ENCODE results near the gene TRAK1. TPM values are rescaled to one million over a fixed set of nuclear protein-coding genes. Genes with fewer than 3 reads are reported as not detected.

The TRAK1 gene
- total RNA-seq, 1 experiment from 2014 or later: 46.8 TPM

DNA sequence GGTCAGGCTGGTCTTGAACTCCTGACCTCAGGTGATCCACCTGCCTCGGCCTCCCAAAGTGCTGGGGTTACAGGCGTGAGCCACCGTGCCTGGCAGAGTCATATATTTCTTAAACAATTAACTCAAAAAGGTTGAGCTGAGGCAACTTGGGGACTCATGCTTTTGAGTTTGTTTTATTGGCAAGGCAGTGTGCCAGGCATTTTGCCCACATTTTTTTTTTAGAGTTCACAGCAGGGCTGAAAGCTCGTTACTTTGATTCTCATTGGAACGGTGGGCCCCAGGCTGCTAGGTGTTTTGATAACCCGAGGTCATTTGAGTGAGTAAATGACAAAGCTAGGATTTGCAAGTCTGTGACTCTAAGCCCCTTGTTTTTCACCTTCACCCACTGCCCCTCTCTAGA, 98.6 kb downstream of the TRAK1 start:
- no peak for TF ChIP-seq EZH2 (IDR thresholded peaks at IDR 0.05; ENCODE audit: low read depth)
- TF ChIP-seq, protein P1, sequence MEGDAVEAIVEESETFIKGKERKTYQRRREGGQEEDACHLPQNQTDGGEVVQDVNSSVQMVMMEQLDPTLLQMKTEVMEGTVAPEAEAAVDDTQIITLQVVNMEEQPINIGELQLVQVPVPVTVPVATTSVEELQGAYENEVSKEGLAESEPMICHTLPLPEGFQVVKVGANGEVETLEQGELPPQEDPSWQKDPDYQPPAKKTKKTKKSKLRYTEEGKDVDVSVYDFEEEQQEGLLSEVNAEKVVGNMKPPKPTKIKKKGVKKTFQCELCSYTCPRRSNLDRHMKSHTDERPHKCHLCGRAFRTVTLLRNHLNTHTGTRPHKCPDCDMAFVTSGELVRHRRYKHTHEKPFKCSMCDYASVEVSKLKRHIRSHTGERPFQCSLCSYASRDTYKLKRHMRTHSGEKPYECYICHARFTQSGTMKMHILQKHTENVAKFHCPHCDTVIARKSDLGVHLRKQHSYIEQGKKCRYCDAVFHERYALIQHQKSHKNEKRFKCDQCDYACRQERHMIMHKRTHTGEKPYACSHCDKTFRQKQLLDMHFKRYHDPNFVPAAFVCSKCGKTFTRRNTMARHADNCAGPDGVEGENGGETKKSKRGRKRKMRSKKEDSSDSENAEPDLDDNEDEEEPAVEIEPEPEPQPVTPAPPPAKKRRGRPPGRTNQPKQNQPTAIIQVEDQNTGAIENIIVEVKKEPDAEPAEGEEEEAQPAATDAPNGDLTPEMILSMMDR (conservative IDR thresholded peaks at IDR 0.05): no peak
- BruUV-seq (replicated peaks): no TSS peak
- Histone ChIP-seq H2AFZ (no peak overlapping the region), H4K20me1 (ENCODE audit: insufficient read depth) (no peaks in the 10 kb centered on the region), H3K4me3 (no peak overlapping the region), H3K27ac (no peak overlapping the region), H3K4me1 (replicated peaks; ENCODE audit: insufficient read depth) (no peaks in the 10 kb centered on the region), H3K36me3 (ENCODE audit: low read depth) (no peaks in the 10 kb centered on the region), H3K79me2 (ENCODE audit: low read depth) (no peaks in the 10 kb centered on the region), H3K4me2 (no peak overlapping the region), H3K9me2 (ENCODE audit: insufficient read depth) (no peaks in the 10 kb centered on the region), H3K9me3 (ENCODE audit: insufficient read depth, low read depth) (no peaks in the 10 kb centered on the region), H3F3A (ENCODE audit: insufficient read depth, low read depth) (no peaks in the 10 kb centered on the region), H3K27me3 (ENCODE audit: insufficient read depth, low read depth) (no peaks in the 10 kb centered on the region)
- ChIA-PET CTCF (interaction anchor here (0.6 to 1.4 kb wide), 2 partner anchors 10 to 29 kb away, joined by 3 to 10 read pairs; no protein-coding TSS in a partner anchor), POLR2A (ENCODE audit: unreplicated experiment) (interaction anchor here (0.7 kb wide), 1 partner anchor 300 kb away, joined by 4 read pairs; no protein-coding TSS in a partner anchor)
- no peak for DNase-seq
- intact Hi-C loops (cut with micrococcal nuclease; ENCODE audit: unreplicated experiment): loop anchor here (5.0 to 10.0 kb wide), 2 partner anchors 52 to 295 kb away; no protein-coding TSS in a partner anchor

DNA sequence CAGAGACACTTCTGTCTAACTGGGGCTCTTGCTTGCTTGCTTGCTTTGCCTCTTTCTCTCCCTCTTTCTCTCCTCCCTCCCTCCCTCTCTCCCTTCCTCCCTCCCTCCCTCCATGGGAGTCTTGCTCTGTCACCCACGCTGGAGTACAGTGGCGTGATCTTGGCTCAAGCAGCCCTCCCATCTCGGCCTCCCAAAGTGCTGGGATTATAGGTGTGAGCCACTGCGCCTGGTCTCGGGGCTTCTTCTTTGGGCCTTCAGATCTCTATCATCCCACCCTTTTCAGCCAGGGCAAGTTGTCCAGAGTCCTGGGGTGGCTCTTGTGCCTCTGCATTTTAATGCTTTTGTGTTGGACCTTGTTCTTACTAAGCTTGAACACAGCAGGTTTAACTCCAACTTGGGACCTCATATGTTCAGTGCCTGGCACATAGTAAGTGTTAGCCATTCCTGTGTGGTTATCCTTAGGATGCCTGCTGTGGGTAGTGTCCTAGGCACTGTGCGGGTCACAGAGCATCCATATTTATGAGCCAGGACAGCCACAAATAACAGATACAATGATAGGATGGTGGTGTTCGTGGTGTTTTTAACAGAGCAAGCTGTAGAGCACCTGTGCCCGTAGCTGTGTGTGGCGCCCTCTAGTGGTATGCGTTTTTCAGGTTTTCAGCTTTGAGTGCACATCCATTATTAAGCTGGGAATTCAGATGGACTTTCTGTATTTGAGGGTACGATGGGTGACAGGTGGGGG, 99.7 kb downstream of the TRAK1 start:
- intact Hi-C loops (cut with micrococcal nuclease; ENCODE audit: unreplicated experiment): loop anchor here (1.0 to 10.0 kb wide), 3 partner anchors 54 to 296 kb away; no protein-coding TSS in a partner anchor
- no peaks in the 10 kb centered on the region for H3F3A ChIP-seq (ENCODE audit: insufficient read depth, low read depth)
- H3K36me3 ChIP-seq (ENCODE audit: low read depth): no peaks in the 10 kb centered on the region
- peak; percentile 45 to 66 for DNase-seq
- CTCF ChIA-PET: interaction anchor here (0.5 to 1.7 kb wide), 13 partner anchors 10 to 1708 kb away, joined by 3 to 39 read pairs (median 5); no protein-coding TSS in a partner anchor
- H3K4me2 ChIP-seq: no peak overlapping the region
- H3K4me3 ChIP-seq: no peak overlapping the region
- no peak overlapping the region for H2AFZ ChIP-seq
- POLR2A ChIA-PET (ENCODE audit: unreplicated experiment): interaction anchor here (0.6 kb wide), 4 partner anchors 31 to 434 kb away, joined by 3 to 22 read pairs (median 4); no protein-coding TSS in a partner anchor
- H3K9me2 ChIP-seq (ENCODE audit: insufficient read depth): no peaks in the 10 kb centered on the region
- no TSS peak for BruUV-seq (replicated peaks)
- no peaks in the 10 kb centered on the region for H3K4me1 ChIP-seq (replicated peaks; ENCODE audit: insufficient read depth)
- no peak for TF ChIP-seq EZH2 (IDR thresholded peaks at IDR 0.05; ENCODE audit: low read depth)
- TF ChIP-seq, protein P1 (conservative IDR thresholded peaks at IDR 0.05): peak; percentile 88
- no peak overlapping the region for H3K27ac ChIP-seq
- no peaks in the 10 kb centered on the region for H3K79me2 ChIP-seq (ENCODE audit: low read depth)
- H3K27me3 ChIP-seq (ENCODE audit: insufficient read depth, low read depth): no peaks in the 10 kb centered on the region
- H3K9me3 ChIP-seq (ENCODE audit: insufficient read depth, low read depth): no peaks in the 10 kb centered on the region
- H4K20me1 ChIP-seq (ENCODE audit: insufficient read depth): no peaks in the 10 kb centered on the region

DNA sequence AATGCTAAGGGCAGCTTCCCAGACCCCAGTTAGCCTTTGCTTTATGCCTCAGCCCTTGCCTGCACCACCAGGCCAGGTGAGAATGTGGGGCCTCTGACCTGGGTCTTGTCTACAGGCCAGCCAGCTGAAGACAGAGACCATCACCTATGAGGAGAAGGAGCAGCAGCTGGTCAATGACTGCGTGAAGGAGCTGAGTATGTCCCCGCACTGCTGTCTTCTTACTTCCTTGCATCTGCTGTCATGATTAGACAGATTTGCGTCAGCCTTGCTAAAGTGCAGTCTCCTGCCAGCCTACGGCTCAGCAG, 100.2 kb downstream of the TRAK1 start:
- no TSS peak for BruUV-seq (replicated peaks)
- POLR2A ChIA-PET (ENCODE audit: unreplicated experiment): interaction anchor here (0.5 to 0.6 kb wide), 4 partner anchors 56 to 433 kb away, joined by 3 to 4 read pairs (median 4); no protein-coding TSS in a partner anchor
- CTCF ChIA-PET: interaction anchor here (0.5 to 1.7 kb wide), 12 partner anchors 10 to 1708 kb away, joined by 3 to 39 read pairs (median 5); no protein-coding TSS in a partner anchor

More for the DNA sequence above, 100.2 kb downstream of the TRAK1 start:
- Histone ChIP-seq H3K27me3 (ENCODE audit: insufficient read depth, low read depth) (no peaks in the 10 kb centered on the region), H3K27ac (no peak overlapping the region), H3K4me2 (no peak overlapping the region), H3K36me3 (ENCODE audit: low read depth) (no peaks in the 10 kb centered on the region), H4K20me1 (ENCODE audit: insufficient read depth) (no peaks in the 10 kb centered on the region), H3F3A (ENCODE audit: insufficient read depth, low read depth) (no peaks in the 10 kb centered on the region), H3K79me2 (ENCODE audit: low read depth) (no peaks in the 10 kb centered on the region), H3K4me1 (replicated peaks; ENCODE audit: insufficient read depth) (no peaks in the 10 kb centered on the region), H3K9me3 (ENCODE audit: insufficient read depth, low read depth) (no peaks in the 10 kb centered on the region), H2AFZ (no peak overlapping the region), H3K9me2 (ENCODE audit: insufficient read depth) (no peaks in the 10 kb centered on the region), H3K4me3 (no peak overlapping the region)
- no peak for DNase-seq
- TF ChIP-seq, protein P1 (conservative IDR thresholded peaks at IDR 0.05): peak; percentile 52; the same call in 1 of the 2 replicates
- no peak for TF ChIP-seq EZH2 (IDR thresholded peaks at IDR 0.05; ENCODE audit: low read depth)
- intact Hi-C loops (cut with micrococcal nuclease; ENCODE audit: unreplicated experiment): loop anchor here (1.0 to 10.0 kb wide), 3 partner anchors 54 to 297 kb away; no protein-coding TSS in a partner anchor
